ENCODE data around the gene PEX11G. TPM values are rescaled to one million over a fixed set of nuclear protein-coding genes. Genes with fewer than 3 reads are reported as not detected.

PEX11G gene
- total RNA-seq, 1 donor from 2014 or later: 3.1 TPM

- Histone ChIP-seq H3K27ac (ENCODE audit: low read depth, low read length) (no peak overlapping the region), H3K36me3 (ENCODE audit: control insufficient read depth in 3 of 3, insufficient read depth in 3 of 3, low read length in 3 of 3) (peaks cover 21 to 35% (median 29%) of the 10 kb centered on the region in 3 donors), H3K27me3 (ENCODE audit: control insufficient read depth in 3 of 3, insufficient read depth in 3 of 3, low read length in 3 of 3) (no peaks in the 10 kb centered on the region)
Observed at GRCh38 chr19:7469669-7470285, 19.1 kb downstream of the PEX11G start.

DNA sequence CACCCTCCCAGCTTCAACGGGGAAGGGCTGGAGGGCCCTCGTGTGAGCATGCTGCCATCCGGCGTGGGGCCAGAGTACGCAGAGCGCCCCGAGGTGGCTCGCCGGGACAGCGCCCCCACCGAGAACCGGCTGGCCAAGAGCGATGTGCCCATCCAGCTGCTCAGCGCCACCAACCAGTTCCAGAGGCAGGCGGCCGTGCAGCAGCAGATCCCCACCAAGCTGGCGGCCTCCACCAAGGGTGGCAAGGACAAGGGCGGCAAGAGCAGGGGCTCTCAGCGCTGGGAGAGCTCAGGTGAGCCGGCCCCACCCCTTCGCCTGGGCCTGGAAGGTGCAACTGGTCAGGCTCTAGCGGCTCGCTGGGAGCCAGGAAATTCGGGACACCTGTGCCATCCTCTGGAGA, 20.0 kb downstream of the PEX11G start:
- Histone ChIP-seq H3K9me3 (ENCODE audit: control insufficient read depth in 3 of 3, low read length in 3 of 3) (no peaks in the 10 kb centered on the region), H3K27me3 (ENCODE audit: control insufficient read depth in 3 of 3, insufficient read depth in 3 of 3, low read length in 3 of 3) (no peaks in the 10 kb centered on the region), H3K27ac (ENCODE audit: low read depth, low read length) (no peak overlapping the region), H3K9ac (ENCODE audit: low read depth in 1 of 3, low read length in 3 of 3) (no peak overlapping the region), H3K4me1 (ENCODE audit: control insufficient read depth in 3 of 3, insufficient read depth in 3 of 3, low read length in 3 of 3) (no peaks in the 10 kb centered on the region), H3K4me3 (ENCODE audit: low read length in 3 of 3) (no peak overlapping the region), H3K36me3 (ENCODE audit: control insufficient read depth in 3 of 3, insufficient read depth in 3 of 3, low read length in 3 of 3) (peaks cover 27 to 41% (median 35%) of the 10 kb centered on the region in 3 donors)

More at GRCh38 chr19:7469669-7470285, 19.1 kb downstream of the PEX11G start:
- no peak overlapping the region for H3K4me3 ChIP-seq (ENCODE audit: low read length in 3 of 3)
- H3K9ac ChIP-seq (ENCODE audit: low read depth in 1 of 3, low read length in 3 of 3): no peak overlapping the region
- H3K9me3 ChIP-seq (ENCODE audit: control insufficient read depth in 3 of 3, low read length in 3 of 3): no peaks in the 10 kb centered on the region
- H3K4me1 ChIP-seq (ENCODE audit: control insufficient read depth in 3 of 3, insufficient read depth in 3 of 3, low read length in 3 of 3): no peaks in the 10 kb centered on the region

GRCh38 chr19:7467009-7467989, 21.5 kb downstream of the PEX11G start:
- Histone ChIP-seq H3K9ac (ENCODE audit: low read depth in 1 of 3, low read length in 3 of 3) (no peak overlapping the region), H3K9me3 (ENCODE audit: control insufficient read depth in 3 of 3, low read length in 3 of 3) (no peaks in the 10 kb centered on the region), H3K4me3 (ENCODE audit: low read length in 3 of 3) (no peak overlapping the region), H3K36me3 (ENCODE audit: control insufficient read depth in 3 of 3, insufficient read depth in 3 of 3, low read length in 3 of 3) (peaks cover 37 to 51% (median 44%) of the 10 kb centered on the region in 3 donors), H3K27me3 (ENCODE audit: control insufficient read depth in 3 of 3, insufficient read depth in 3 of 3, low read length in 3 of 3) (no peaks in the 10 kb centered on the region), H3K4me1 (ENCODE audit: control insufficient read depth in 3 of 3, insufficient read depth in 3 of 3, low read length in 3 of 3) (no peaks in the 10 kb centered on the region), H3K27ac (ENCODE audit: low read depth, low read length) (no peak overlapping the region)

- Histone ChIP-seq H3K4me1 (ENCODE audit: control insufficient read depth in 3 of 3, insufficient read depth in 3 of 3, low read length in 3 of 3) (no peaks in the 10 kb centered on the region), H3K9me3 (ENCODE audit: control insufficient read depth in 3 of 3, low read length in 3 of 3) (no peaks in the 10 kb centered on the region), H3K9ac (ENCODE audit: low read depth in 1 of 3, low read length in 3 of 3) (no peak overlapping the region), H3K4me3 (ENCODE audit: low read length in 3 of 3) (no peak overlapping the region), H3K27ac (ENCODE audit: low read depth, low read length) (no peak overlapping the region), H3K36me3 (ENCODE audit: control insufficient read depth in 3 of 3, insufficient read depth in 3 of 3, low read length in 3 of 3) (peaks cover 46 to 55% (median 52%) of the 10 kb centered on the region in 3 donors), H3K27me3 (ENCODE audit: control insufficient read depth in 3 of 3, insufficient read depth in 3 of 3, low read length in 3 of 3) (no peaks in the 10 kb centered on the region)
Observed at GRCh38 chr19:7463575-7463974, 25.3 kb downstream of the PEX11G start.

- Histone ChIP-seq H3K4me1 (ENCODE audit: control insufficient read depth in 3 of 3, insufficient read depth in 3 of 3, low read length in 3 of 3) (no peaks in the 10 kb centered on the region), H3K4me3 (ENCODE audit: low read length in 3 of 3) (no peak overlapping the region), H3K9ac (ENCODE audit: low read depth in 1 of 3, low read length in 3 of 3) (no peak overlapping the region), H3K9me3 (ENCODE audit: control insufficient read depth in 3 of 3, low read length in 3 of 3) (no peaks in the 10 kb centered on the region), H3K27me3 (ENCODE audit: control insufficient read depth in 3 of 3, insufficient read depth in 3 of 3, low read length in 3 of 3) (no peaks in the 10 kb centered on the region), H3K27ac (ENCODE audit: low read depth, low read length) (no peak overlapping the region), H3K36me3 (ENCODE audit: control insufficient read depth in 3 of 3, insufficient read depth in 3 of 3, low read length in 3 of 3) (peaks cover 45 to 55% (median 47%) of the 10 kb centered on the region in 3 donors)
Observed at GRCh38 chr19:7461841-7462629, 26.8 kb downstream of the PEX11G start.

DNA sequence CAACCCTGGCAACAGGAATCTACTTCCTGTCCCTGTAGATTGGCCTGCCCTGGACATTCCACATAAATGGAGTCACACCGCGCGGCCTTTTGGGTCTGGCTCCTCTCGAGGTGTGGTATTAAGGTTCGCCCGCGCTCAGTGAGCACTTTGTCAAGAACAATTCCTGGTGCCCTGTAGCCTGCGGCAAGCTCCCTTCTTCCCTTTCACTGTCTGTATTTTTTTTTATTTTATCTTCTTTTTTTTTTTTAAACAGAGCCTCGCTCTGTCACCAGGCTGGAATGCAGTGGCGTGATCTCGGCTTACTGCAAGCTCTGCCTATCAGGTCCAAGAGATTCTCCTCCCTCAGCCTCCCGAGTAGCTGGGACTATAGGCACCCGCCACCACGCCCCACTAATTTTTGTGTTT, 28.3 kb downstream of the PEX11G start:
- Histone ChIP-seq H3K4me3 (ENCODE audit: low read length in 3 of 3) (no peak overlapping the region), H3K9me3 (ENCODE audit: control insufficient read depth in 3 of 3, low read length in 3 of 3) (no peaks in the 10 kb centered on the region), H3K36me3 (ENCODE audit: control insufficient read depth in 3 of 3, insufficient read depth in 3 of 3, low read length in 3 of 3) (peaks cover 48 to 58% (median 51%) of the 10 kb centered on the region in 3 donors), H3K4me1 (ENCODE audit: control insufficient read depth in 3 of 3, insufficient read depth in 3 of 3, low read length in 3 of 3) (no peaks in the 10 kb centered on the region), H3K27ac (ENCODE audit: low read depth, low read length) (no peak overlapping the region), H3K27me3 (ENCODE audit: control insufficient read depth in 3 of 3, insufficient read depth in 3 of 3, low read length in 3 of 3) (no peaks in the 10 kb centered on the region), H3K9ac (ENCODE audit: low read depth in 1 of 3, low read length in 3 of 3) (no peak overlapping the region)

- Histone ChIP-seq H3K9me3 (ENCODE audit: control insufficient read depth in 3 of 3, low read length in 3 of 3) (no peaks in the 10 kb centered on the region), H3K27me3 (ENCODE audit: control insufficient read depth in 3 of 3, insufficient read depth in 3 of 3, low read length in 3 of 3) (no peaks in the 10 kb centered on the region), H3K4me3 (ENCODE audit: low read length in 3 of 3) (no peak overlapping the region), H3K9ac (ENCODE audit: low read depth in 1 of 3, low read length in 3 of 3) (no peak overlapping the region), H3K36me3 (ENCODE audit: control insufficient read depth in 3 of 3, insufficient read depth in 3 of 3, low read length in 3 of 3) (peaks cover 46 to 54% (median 51%) of the 10 kb centered on the region in 3 donors), H3K4me1 (ENCODE audit: control insufficient read depth in 3 of 3, insufficient read depth in 3 of 3, low read length in 3 of 3) (no peaks in the 10 kb centered on the region), H3K27ac (ENCODE audit: low read depth, low read length) (no peak overlapping the region)
Observed at GRCh38 chr19:7459773-7460172, 29.1 kb downstream of the PEX11G start.

- no peak overlapping the region for H3K27ac ChIP-seq (ENCODE audit: low read depth, low read length)
- H3K36me3 ChIP-seq (ENCODE audit: control insufficient read depth in 3 of 3, insufficient read depth in 3 of 3, low read length in 3 of 3): peaks cover 45 to 59% (median 55%) of the 10 kb centered on the region in 3 donors
- no peak overlapping the region for H3K9ac ChIP-seq (ENCODE audit: low read depth in 1 of 3, low read length in 3 of 3)
Observed at GRCh38 chr19:7458675-7459074, 30.2 kb downstream of the PEX11G start.

GRCh38 chr19:7456964-7457541, 31.8 kb downstream of the PEX11G start:
- Histone ChIP-seq H3K36me3 (ENCODE audit: control insufficient read depth in 3 of 3, insufficient read depth in 3 of 3, low read length in 3 of 3) (peaks cover 43 to 54% (median 52%) of the 10 kb centered on the region in 3 donors), H3K9ac (ENCODE audit: low read depth in 1 of 3, low read length in 3 of 3) (no peak overlapping the region), H3K27me3 (ENCODE audit: control insufficient read depth in 3 of 3, insufficient read depth in 3 of 3, low read length in 3 of 3) (no peaks in the 10 kb centered on the region), H3K27ac (ENCODE audit: low read depth, low read length) (no peak overlapping the region), H3K4me3 (ENCODE audit: low read length in 3 of 3) (no peak overlapping the region), H3K4me1 (ENCODE audit: control insufficient read depth in 3 of 3, insufficient read depth in 3 of 3, low read length in 3 of 3) (no peaks in the 10 kb centered on the region), H3K9me3 (ENCODE audit: control insufficient read depth in 3 of 3, low read length in 3 of 3) (no peaks in the 10 kb centered on the region)

More at GRCh38 chr19:7458675-7459074, 30.2 kb downstream of the PEX11G start:
- H3K4me1 ChIP-seq (ENCODE audit: control insufficient read depth in 3 of 3, insufficient read depth in 3 of 3, low read length in 3 of 3): no peaks in the 10 kb centered on the region
- no peak overlapping the region for H3K4me3 ChIP-seq (ENCODE audit: low read length in 3 of 3)
- H3K9me3 ChIP-seq (ENCODE audit: control insufficient read depth in 3 of 3, low read length in 3 of 3): no peaks in the 10 kb centered on the region
- H3K27me3 ChIP-seq (ENCODE audit: control insufficient read depth in 3 of 3, insufficient read depth in 3 of 3, low read length in 3 of 3): no peaks in the 10 kb centered on the region

Measured in skeletal muscle tissue (tissue), 4 donors.